Renal cortex interstitium (tissue), 11 donors: ENCODE measurements around the gene RNF220. TPM values are rescaled to one million over a fixed set of nuclear protein-coding genes. Genes with fewer than 3 reads are reported as not detected.

Experiments used
- DNase-seq, 11 donors: peaks; one replicate each; pipeline ENCODE4 v3.0.0-alpha.2; 2013; ENCODE audit warnings: low read depth in 9 of 11, low spot score in 4 of 11; ENCODE audit errors: extremely low read depth in 1 of 11
- polyA plus RNA-seq, 3 donors: library from polyadenylated mRNA; unstranded; fragments of 120-200 nt; gene quantifications; one replicate each; pipeline ENCODE4 v1.2.1, GENCODE V29; 2013; ENCODE audit not compliant: insufficient read length in 3 of 3

RNF220 gene
- polyA plus RNA-seq, 3 donors: 94.1 to 103 (median 102) TPM

GRCh38 chr1:44401256-44402228 lies 3.5 kb upstream of the RNF220 start:
- no peak for DNase-seq

- no peak for DNase-seq
Observed at GRCh38 chr1:44405798-44406736, 1.0 kb downstream of the RNF220 start.

GRCh38 chr1:44406737-44407429 lies 1.8 kb downstream of the RNF220 start:
- DNase-seq: no peak

- no peak for DNase-seq
Observed at GRCh38 chr1:44407430-44408211, 2.6 kb downstream of the RNF220 start.

- no peak for DNase-seq
Observed at GRCh38 chr1:44408212-44408582, 3.1 kb downstream of the RNF220 start.

GRCh38 chr1:44408632-44409602 lies 3.9 kb downstream of the RNF220 start:
- DNase-seq: peak in 1 of 11 donors; percentile 51

GRCh38 chr1:44409757-44410156 lies 4.7 kb downstream of the RNF220 start:
- DNase-seq: no peak

GRCh38 chr1:44411861-44412260 lies 6.8 kb downstream of the RNF220 start:
- DNase-seq: no peak

GRCh38 chr1:44412601-44413000 lies 7.5 kb downstream of the RNF220 start:
- no peak for DNase-seq

- no peak for DNase-seq
Observed at GRCh38 chr1:44413740-44414139, 8.7 kb downstream of the RNF220 start.

GRCh38 chr1:44415013-44415412 lies 10.0 kb downstream of the RNF220 start:
- DNase-seq: no peak

GRCh38 chr1:44416408-44416807 lies 11.4 kb downstream of the RNF220 start:
- no peak for DNase-seq

GRCh38 chr1:44417351-44418021 lies 12.4 kb downstream of the RNF220 start:
- peak in 3 of 11 donors; percentile 50 to 55 (median 52) for DNase-seq

GRCh38 chr1:44418022-44418673 lies 13.1 kb downstream of the RNF220 start:
- no peak for DNase-seq

- no peak for DNase-seq
Observed at GRCh38 chr1:44419901-44420300, 14.8 kb downstream of the RNF220 start.

GRCh38 chr1:44420535-44420934 lies 15.5 kb downstream of the RNF220 start:
- no peak for DNase-seq
